ENCODE measurements around the gene F2R. TPM values are rescaled to one million over a fixed set of nuclear protein-coding genes. Genes with fewer than 3 reads are reported as not detected.
"Not testable (repeated sequence)": the region's sequence is repeated elsewhere in the genome, so short reads cannot be mapped to it uniquely, and the experiment has no call there.

F2R gene
- total RNA-seq, 1 donor from 2014 or later, result 108 TPM

- H3K4me1 Mint-ChIP-seq (ENCODE audit: unreplicated experiment), result peaks cover 33% of the 10 kb centered on the region
- no peak overlapping the region for H3K4me3 Mint-ChIP-seq (ENCODE audit: unreplicated experiment)
- DNase-seq (ENCODE audit: extremely low spot score, unreplicated experiment), result no peak
- H3K27me3 Mint-ChIP-seq (ENCODE audit: unreplicated experiment), result no peaks in the 10 kb centered on the region
- no peaks in the 10 kb centered on the region for H3K9me3 Mint-ChIP-seq (ENCODE audit: unreplicated experiment)
- TF ChIP-seq CTCF (IDR thresholded peaks at IDR 0.05), result no peak
- H3K36me3 Mint-ChIP-seq (ENCODE audit: unreplicated experiment), result peaks cover 31% of the 10 kb centered on the region
- H3K27ac Mint-ChIP-seq (ENCODE audit: unreplicated experiment), result peak overlapping the region; percentile 60
Observed at GRCh38 chr5:76735762-76736545, 20.0 kb downstream of the F2R start.

DNA sequence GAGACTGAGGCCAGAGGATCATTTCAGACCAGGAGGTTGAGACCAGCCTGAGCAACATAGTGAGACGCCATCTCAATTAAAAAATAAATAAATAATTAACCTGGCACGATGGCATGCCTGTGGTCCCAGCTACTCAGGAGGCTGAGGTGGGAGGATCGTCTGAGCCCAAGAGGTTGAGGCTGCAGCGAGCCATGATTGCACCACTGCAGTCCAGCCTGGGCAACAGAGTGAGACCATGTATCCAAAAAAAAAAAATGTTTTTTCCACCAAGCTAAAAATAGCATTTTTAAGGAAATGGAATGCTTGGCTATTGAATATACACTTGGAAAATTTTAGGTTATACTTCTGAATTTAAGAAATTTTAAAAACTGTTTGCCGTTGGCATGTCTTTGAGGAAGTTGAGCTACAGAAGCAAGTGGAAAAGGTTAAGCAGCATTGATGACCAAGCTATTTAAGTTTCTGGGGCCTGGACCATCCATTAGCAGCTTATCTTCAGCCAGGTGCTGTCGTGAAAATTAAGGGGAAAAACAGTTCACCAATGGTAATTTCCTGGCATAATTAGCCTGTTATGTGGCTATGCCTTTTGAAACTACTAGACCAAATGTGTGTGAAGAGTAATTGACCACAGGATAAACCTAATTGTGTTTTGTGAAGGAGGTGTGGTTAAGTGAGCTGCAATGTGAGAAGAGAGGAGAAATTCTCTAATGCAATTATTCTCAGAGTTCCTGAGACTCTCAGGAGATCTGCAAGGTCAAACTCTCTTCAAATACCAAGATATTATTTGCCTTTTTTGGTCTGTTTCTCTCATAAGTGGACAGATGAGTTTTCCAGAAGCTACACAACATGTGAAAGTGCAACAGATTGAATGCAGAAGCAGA is 21.0 kb downstream of the F2R start:
- Mint-ChIP-seq H3K27me3 (ENCODE audit: unreplicated experiment) (no peaks in the 10 kb centered on the region), H3K27ac (ENCODE audit: unreplicated experiment) (peak overlapping the region; percentile 23), H3K9me3 (ENCODE audit: unreplicated experiment) (no peaks in the 10 kb centered on the region), H3K36me3 (ENCODE audit: unreplicated experiment) (peaks cover 28% of the 10 kb centered on the region), H3K4me3 (ENCODE audit: unreplicated experiment) (no peak overlapping the region), H3K4me1 (ENCODE audit: unreplicated experiment) (peaks cover 33% of the 10 kb centered on the region)
- DNase-seq (ENCODE audit: extremely low spot score, unreplicated experiment), result no peak
- TF ChIP-seq CTCF (IDR thresholded peaks at IDR 0.05), result no peak

- Mint-ChIP-seq H3K4me3 (ENCODE audit: unreplicated experiment) (no peak overlapping the region), H3K36me3 (ENCODE audit: unreplicated experiment) (peaks cover 21% of the 10 kb centered on the region), H3K4me1 (ENCODE audit: unreplicated experiment) (peaks cover 33% of the 10 kb centered on the region), H3K27me3 (ENCODE audit: unreplicated experiment) (no peaks in the 10 kb centered on the region), H3K27ac (ENCODE audit: unreplicated experiment) (no peak overlapping the region), H3K9me3 (ENCODE audit: unreplicated experiment) (no peaks in the 10 kb centered on the region)
- no peak for TF ChIP-seq CTCF (IDR thresholded peaks at IDR 0.05)
- no peak for DNase-seq (ENCODE audit: extremely low spot score, unreplicated experiment)
Observed at GRCh38 chr5:76737846-76738245, 21.9 kb downstream of the F2R start.

GRCh38 chr5:76741506-76741905 is 25.6 kb downstream of the F2R start:
- not testable (repeated sequence) for H3K36me3 Mint-ChIP-seq (ENCODE audit: unreplicated experiment); H3K9me3 Mint-ChIP-seq (ENCODE audit: unreplicated experiment); H3K27ac Mint-ChIP-seq (ENCODE audit: unreplicated experiment); DNase-seq (ENCODE audit: extremely low spot score, unreplicated experiment); H3K4me3 Mint-ChIP-seq (ENCODE audit: unreplicated experiment); H3K27me3 Mint-ChIP-seq (ENCODE audit: unreplicated experiment)
- H3K4me1 Mint-ChIP-seq (ENCODE audit: unreplicated experiment), result peaks cover 24% of the 10 kb centered on the region

GRCh38 chr5:76742583-76742982 is 26.7 kb downstream of the F2R start:
- H3K4me1 Mint-ChIP-seq (ENCODE audit: unreplicated experiment), result peaks cover 21% of the 10 kb centered on the region
- TF ChIP-seq CTCF (IDR thresholded peaks at IDR 0.05), result no peak
- no peaks in the 10 kb centered on the region for H3K36me3 Mint-ChIP-seq (ENCODE audit: unreplicated experiment)
- no peak overlapping the region for H3K4me3 Mint-ChIP-seq (ENCODE audit: unreplicated experiment)
- H3K27me3 Mint-ChIP-seq (ENCODE audit: unreplicated experiment), result no peaks in the 10 kb centered on the region
- H3K27ac Mint-ChIP-seq (ENCODE audit: unreplicated experiment), result no peak overlapping the region
- no peak for DNase-seq (ENCODE audit: extremely low spot score, unreplicated experiment)
- H3K9me3 Mint-ChIP-seq (ENCODE audit: unreplicated experiment), result no peaks in the 10 kb centered on the region

Measured in osteocyte (in vitro differentiated cells).